ENCODE results near the gene SDK1. TPM values are rescaled to one million over a fixed set of nuclear protein-coding genes. Genes with fewer than 3 reads are reported as not detected.

SDK1 gene
- total RNA-seq, 1 experiment from 2014 or later: 9.3 TPM

DNA sequence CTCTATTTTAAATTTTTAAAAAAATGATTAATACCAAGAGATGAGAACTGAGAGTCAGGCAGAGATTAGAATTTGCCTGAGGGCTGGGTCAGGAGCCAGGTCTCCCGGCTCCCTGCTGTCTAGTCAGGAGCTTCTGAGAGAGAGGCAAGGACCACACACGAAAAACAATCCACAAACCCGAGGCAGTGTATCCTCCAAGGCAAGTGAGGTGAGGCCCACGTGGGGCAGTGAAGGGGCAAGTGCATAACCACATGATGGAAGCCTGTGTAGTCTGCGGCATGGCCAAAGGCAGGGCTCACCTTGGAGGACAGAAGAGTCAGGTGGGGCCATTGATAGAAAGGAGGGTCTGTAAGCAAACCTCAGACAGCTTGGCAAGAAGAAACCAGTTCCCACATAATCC is 839.9 kb downstream of the SDK1 start (continued):
- TF ChIP-seq FOXP1 (CRISPR knock-in tag; IDR thresholded peaks at IDR 0.05; ENCODE audit: borderline replicate concordance) (no peak), PRRX2 (CRISPR knock-in tag; IDR thresholded peaks at IDR 0.05) (no peak)
- TF ChIP-seq, protein P1, sequence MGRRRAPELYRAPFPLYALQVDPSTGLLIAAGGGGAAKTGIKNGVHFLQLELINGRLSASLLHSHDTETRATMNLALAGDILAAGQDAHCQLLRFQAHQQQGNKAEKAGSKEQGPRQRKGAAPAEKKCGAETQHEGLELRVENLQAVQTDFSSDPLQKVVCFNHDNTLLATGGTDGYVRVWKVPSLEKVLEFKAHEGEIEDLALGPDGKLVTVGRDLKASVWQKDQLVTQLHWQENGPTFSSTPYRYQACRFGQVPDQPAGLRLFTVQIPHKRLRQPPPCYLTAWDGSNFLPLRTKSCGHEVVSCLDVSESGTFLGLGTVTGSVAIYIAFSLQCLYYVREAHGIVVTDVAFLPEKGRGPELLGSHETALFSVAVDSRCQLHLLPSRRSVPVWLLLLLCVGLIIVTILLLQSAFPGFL (CRISPR knock-in tag; IDR thresholded peaks at IDR 0.05; ENCODE audit: borderline replicate concordance): no peak
- TF ChIP-seq, protein P2, sequence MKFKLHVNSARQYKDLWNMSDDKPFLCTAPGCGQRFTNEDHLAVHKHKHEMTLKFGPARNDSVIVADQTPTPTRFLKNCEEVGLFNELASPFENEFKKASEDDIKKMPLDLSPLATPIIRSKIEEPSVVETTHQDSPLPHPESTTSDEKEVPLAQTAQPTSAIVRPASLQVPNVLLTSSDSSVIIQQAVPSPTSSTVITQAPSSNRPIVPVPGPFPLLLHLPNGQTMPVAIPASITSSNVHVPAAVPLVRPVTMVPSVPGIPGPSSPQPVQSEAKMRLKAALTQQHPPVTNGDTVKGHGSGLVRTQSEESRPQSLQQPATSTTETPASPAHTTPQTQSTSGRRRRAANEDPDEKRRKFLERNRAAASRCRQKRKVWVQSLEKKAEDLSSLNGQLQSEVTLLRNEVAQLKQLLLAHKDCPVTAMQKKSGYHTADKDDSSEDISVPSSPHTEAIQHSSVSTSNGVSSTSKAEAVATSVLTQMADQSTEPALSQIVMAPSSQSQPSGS (CRISPR knock-in tag; IDR thresholded peaks at IDR 0.05; ENCODE audit: borderline replicate concordance, low read depth): no peak

DNA sequence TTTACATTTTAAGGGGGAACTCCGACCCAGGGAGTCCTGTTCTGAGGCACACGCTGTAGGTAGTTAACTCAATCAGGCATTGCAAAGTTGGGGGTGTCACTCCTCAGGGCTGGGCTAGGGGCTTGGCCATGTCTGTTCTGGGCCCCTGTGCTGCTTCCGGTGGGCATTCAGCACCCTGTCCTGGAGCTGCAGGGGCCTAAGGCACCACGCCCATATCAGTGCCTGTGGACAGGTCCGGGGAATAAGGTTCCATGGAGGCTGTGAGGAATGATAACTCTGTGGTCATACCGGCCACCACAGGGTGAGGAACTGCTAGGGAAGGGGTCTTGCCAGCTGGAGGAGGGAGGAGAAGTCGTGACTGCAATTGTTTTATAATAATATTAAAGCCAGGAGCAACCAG is 842.0 kb downstream of the SDK1 start:
- POLR2A ChIA-PET: no interaction called here
- Mint-ChIP-seq H3K9me3 (peaks cover 3% of the 10 kb centered on the region; the same call in 1 of the 2 replicates), H3K4me3 (no peak overlapping the region), H3K4me1 (peaks cover 25% of the 10 kb centered on the region), H3K36me3 (no peaks in the 10 kb centered on the region; the same call in 1 of the 2 replicates), H3K27me3 (ENCODE audit: low read depth) (no peaks in the 10 kb centered on the region; the same call in 1 of the 2 replicates), H3K27ac (peak overlapping the region; percentile 45; the same call in 1 of the 2 replicates)
- CTCF ChIA-PET: no interaction called here
- ATAC-seq: no peak
- no peak for DNase-seq (ENCODE audit: low spot score)
- TF ChIP-seq, protein P3, sequence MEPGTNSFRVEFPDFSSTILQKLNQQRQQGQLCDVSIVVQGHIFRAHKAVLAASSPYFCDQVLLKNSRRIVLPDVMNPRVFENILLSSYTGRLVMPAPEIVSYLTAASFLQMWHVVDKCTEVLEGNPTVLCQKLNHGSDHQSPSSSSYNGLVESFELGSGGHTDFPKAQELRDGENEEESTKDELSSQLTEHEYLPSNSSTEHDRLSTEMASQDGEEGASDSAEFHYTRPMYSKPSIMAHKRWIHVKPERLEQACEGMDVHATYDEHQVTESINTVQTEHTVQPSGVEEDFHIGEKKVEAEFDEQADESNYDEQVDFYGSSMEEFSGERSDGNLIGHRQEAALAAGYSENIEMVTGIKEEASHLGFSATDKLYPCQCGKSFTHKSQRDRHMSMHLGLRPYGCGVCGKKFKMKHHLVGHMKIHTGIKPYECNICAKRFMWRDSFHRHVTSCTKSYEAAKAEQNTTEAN (CRISPR knock-in tag; IDR thresholded peaks at IDR 0.05): no peak
- TF ChIP-seq SMAD4 (CRISPR knock-in tag; IDR thresholded peaks at IDR 0.05) (no peak), MYBL2 (CRISPR knock-in tag; IDR thresholded peaks at IDR 0.05) (no peak), TCF7 (CRISPR knock-in tag; IDR thresholded peaks at IDR 0.05; ENCODE audit: low read depth) (no peak), ZNF263 (CRISPR knock-in tag; IDR thresholded peaks at IDR 0.05; ENCODE audit: low read depth) (no peak), NFE2L1 (CRISPR knock-in tag; IDR thresholded peaks at IDR 0.05) (no peak), MXD4 (CRISPR knock-in tag; IDR thresholded peaks at IDR 0.05; ENCODE audit: borderline replicate concordance) (no peak), JAZF1 (CRISPR knock-in tag; IDR thresholded peaks at IDR 0.05) (no peak), ESRRA (CRISPR knock-in tag; IDR thresholded peaks at IDR 0.05; ENCODE audit: borderline replicate concordance) (no peak)
- TF ChIP-seq, protein P4, sequence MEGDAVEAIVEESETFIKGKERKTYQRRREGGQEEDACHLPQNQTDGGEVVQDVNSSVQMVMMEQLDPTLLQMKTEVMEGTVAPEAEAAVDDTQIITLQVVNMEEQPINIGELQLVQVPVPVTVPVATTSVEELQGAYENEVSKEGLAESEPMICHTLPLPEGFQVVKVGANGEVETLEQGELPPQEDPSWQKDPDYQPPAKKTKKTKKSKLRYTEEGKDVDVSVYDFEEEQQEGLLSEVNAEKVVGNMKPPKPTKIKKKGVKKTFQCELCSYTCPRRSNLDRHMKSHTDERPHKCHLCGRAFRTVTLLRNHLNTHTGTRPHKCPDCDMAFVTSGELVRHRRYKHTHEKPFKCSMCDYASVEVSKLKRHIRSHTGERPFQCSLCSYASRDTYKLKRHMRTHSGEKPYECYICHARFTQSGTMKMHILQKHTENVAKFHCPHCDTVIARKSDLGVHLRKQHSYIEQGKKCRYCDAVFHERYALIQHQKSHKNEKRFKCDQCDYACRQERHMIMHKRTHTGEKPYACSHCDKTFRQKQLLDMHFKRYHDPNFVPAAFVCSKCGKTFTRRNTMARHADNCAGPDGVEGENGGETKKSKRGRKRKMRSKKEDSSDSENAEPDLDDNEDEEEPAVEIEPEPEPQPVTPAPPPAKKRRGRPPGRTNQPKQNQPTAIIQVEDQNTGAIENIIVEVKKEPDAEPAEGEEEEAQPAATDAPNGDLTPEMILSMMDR (IDR thresholded peaks at IDR 0.05): no peak
- TF ChIP-seq, protein P5, sequence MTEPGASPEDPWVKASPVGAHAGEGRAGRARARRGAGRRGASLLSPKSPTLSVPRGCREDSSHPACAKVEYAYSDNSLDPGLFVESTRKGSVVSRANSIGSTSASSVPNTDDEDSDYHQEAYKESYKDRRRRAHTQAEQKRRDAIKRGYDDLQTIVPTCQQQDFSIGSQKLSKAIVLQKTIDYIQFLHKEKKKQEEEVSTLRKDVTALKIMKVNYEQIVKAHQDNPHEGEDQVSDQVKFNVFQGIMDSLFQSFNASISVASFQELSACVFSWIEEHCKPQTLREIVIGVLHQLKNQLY (CRISPR knock-in tag; IDR thresholded peaks at IDR 0.05): no peak
- TF ChIP-seq, protein P6, sequence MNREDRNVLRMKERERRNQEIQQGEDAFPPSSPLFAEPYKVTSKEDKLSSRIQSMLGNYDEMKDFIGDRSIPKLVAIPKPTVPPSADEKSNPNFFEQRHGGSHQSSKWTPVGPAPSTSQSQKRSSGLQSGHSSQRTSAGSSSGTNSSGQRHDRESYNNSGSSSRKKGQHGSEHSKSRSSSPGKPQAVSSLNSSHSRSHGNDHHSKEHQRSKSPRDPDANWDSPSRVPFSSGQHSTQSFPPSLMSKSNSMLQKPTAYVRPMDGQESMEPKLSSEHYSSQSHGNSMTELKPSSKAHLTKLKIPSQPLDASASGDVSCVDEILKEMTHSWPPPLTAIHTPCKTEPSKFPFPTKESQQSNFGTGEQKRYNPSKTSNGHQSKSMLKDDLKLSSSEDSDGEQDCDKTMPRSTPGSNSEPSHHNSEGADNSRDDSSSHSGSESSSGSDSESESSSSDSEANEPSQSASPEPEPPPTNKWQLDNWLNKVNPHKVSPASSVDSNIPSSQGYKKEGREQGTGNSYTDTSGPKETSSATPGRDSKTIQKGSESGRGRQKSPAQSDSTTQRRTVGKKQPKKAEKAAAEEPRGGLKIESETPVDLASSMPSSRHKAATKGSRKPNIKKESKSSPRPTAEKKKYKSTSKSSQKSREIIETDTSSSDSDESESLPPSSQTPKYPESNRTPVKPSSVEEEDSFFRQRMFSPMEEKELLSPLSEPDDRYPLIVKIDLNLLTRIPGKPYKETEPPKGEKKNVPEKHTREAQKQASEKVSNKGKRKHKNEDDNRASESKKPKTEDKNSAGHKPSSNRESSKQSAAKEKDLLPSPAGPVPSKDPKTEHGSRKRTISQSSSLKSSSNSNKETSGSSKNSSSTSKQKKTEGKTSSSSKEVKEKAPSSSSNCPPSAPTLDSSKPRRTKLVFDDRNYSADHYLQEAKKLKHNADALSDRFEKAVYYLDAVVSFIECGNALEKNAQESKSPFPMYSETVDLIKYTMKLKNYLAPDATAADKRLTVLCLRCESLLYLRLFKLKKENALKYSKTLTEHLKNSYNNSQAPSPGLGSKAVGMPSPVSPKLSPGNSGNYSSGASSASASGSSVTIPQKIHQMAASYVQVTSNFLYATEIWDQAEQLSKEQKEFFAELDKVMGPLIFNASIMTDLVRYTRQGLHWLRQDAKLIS (CRISPR knock-in tag; IDR thresholded peaks at IDR 0.05; ENCODE audit: borderline replicate concordance): no peak
- TF ChIP-seq, protein P7, sequence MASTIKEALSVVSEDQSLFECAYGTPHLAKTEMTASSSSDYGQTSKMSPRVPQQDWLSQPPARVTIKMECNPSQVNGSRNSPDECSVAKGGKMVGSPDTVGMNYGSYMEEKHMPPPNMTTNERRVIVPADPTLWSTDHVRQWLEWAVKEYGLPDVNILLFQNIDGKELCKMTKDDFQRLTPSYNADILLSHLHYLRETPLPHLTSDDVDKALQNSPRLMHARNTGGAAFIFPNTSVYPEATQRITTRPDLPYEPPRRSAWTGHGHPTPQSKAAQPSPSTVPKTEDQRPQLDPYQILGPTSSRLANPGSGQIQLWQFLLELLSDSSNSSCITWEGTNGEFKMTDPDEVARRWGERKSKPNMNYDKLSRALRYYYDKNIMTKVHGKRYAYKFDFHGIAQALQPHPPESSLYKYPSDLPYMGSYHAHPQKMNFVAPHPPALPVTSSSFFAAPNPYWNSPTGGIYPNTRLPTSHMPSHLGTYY (CRISPR knock-in tag; IDR thresholded peaks at IDR 0.05): no peak
- TF ChIP-seq, protein P8, sequence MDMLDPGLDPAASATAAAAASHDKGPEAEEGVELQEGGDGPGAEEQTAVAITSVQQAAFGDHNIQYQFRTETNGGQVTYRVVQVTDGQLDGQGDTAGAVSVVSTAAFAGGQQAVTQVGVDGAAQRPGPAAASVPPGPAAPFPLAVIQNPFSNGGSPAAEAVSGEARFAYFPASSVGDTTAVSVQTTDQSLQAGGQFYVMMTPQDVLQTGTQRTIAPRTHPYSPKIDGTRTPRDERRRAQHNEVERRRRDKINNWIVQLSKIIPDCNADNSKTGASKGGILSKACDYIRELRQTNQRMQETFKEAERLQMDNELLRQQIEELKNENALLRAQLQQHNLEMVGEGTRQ (CRISPR knock-in tag; IDR thresholded peaks at IDR 0.05): no peak
- TF ChIP-seq, protein P9, sequence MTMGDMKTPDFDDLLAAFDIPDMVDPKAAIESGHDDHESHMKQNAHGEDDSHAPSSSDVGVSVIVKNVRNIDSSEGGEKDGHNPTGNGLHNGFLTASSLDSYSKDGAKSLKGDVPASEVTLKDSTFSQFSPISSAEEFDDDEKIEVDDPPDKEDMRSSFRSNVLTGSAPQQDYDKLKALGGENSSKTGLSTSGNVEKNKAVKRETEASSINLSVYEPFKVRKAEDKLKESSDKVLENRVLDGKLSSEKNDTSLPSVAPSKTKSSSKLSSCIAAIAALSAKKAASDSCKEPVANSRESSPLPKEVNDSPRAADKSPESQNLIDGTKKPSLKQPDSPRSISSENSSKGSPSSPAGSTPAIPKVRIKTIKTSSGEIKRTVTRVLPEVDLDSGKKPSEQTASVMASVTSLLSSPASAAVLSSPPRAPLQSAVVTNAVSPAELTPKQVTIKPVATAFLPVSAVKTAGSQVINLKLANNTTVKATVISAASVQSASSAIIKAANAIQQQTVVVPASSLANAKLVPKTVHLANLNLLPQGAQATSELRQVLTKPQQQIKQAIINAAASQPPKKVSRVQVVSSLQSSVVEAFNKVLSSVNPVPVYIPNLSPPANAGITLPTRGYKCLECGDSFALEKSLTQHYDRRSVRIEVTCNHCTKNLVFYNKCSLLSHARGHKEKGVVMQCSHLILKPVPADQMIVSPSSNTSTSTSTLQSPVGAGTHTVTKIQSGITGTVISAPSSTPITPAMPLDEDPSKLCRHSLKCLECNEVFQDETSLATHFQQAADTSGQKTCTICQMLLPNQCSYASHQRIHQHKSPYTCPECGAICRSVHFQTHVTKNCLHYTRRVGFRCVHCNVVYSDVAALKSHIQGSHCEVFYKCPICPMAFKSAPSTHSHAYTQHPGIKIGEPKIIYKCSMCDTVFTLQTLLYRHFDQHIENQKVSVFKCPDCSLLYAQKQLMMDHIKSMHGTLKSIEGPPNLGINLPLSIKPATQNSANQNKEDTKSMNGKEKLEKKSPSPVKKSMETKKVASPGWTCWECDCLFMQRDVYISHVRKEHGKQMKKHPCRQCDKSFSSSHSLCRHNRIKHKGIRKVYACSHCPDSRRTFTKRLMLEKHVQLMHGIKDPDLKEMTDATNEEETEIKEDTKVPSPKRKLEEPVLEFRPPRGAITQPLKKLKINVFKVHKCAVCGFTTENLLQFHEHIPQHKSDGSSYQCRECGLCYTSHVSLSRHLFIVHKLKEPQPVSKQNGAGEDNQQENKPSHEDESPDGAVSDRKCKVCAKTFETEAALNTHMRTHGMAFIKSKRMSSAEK (CRISPR knock-in tag; IDR thresholded peaks at IDR 0.05; ENCODE audit: borderline replicate concordance): no peak

Measured in WTC11 (cell line).